GM12878 (cell line): ENCODE measurements around the gene LRP5.

ENCODE experiments used
- CTCF ChIP-seq, 3 experiments: IDR thresholded peaks in 2 of 3; conservative IDR thresholded peaks in 1 of 3; 2 replicates each; pipeline ENCODE4 v1.5.1; 2011; ENCODE audit warnings: low read depth in 3 of 3, low read length in 3 of 3, mild to moderate bottlenecking in 3 of 3, control low read depth in 2 of 3, moderate library complexity in 2 of 3, inconsistent platforms in 1 of 3, mixed read lengths in 1 of 3; ENCODE audit not compliant: control insufficient read depth in 2 of 3, insufficient read depth in 1 of 3; ENCODE audit errors: extremely low read depth in 1 of 3
- ETV6 ChIP-seq, 2 experiments: fragments of 450-650 bp in 1 of 2; IDR thresholded peaks in 1 of 2; conservative IDR thresholded peaks in 1 of 2; 2 replicates each; pipeline ENCODE4 v1.6.1; 2014; ENCODE audit warnings: antibody characterized with exemption in 1 of 2, borderline replicate concordance in 1 of 2, low read depth in 1 of 2, mild to moderate bottlenecking in 1 of 2, moderate library complexity in 1 of 2
- PRDM15 ChIP-seq: fragments of 450-650 bp; formaldehyde crosslinking; IDR thresholded peaks from 2 replicates; pipeline ENCODE4 v1.4.0; 2020; ENCODE audit warnings: mild to moderate bottlenecking, moderate library complexity
- RCOR1 ChIP-seq: conservative IDR thresholded peaks from 2 replicates; pipeline ENCODE4 v1.6.1; 2012; ENCODE audit warnings: low read depth, low read length, improper control_type of control experiment
- REST ChIP-seq: IDR thresholded peaks from 2 replicates; pipeline ENCODE4 v1.6.1; 2012; ENCODE audit warnings: mild to moderate bottlenecking, low read depth, low read length

GRCh38 chr11:68382358-68382998, 70.1 kb downstream of the LRP5 start:
- TF ChIP-seq ETV6 (conservative IDR thresholded peaks at IDR 0.05 in 1 of 2, IDR thresholded peaks at IDR 0.05 in 1 of 2; ENCODE audit: borderline replicate concordance in 1 of 2, low read depth in 1 of 2) (no peak), CTCF (IDR thresholded peaks at IDR 0.05 in 2 of 3, conservative IDR thresholded peaks at IDR 0.05 in 1 of 3; ENCODE audit: control insufficient read depth in 2 of 3, extremely low read depth in 1 of 3, insufficient read depth in 1 of 3, low read depth in 3 of 3, low read length in 3 of 3) (no peak), PRDM15 (CRISPR knock-in tag) (no peak), RCOR1 (no peak), REST (no peak)
